ENCODE results near the gene ERCC5.

Gene ERCC5

DNA sequence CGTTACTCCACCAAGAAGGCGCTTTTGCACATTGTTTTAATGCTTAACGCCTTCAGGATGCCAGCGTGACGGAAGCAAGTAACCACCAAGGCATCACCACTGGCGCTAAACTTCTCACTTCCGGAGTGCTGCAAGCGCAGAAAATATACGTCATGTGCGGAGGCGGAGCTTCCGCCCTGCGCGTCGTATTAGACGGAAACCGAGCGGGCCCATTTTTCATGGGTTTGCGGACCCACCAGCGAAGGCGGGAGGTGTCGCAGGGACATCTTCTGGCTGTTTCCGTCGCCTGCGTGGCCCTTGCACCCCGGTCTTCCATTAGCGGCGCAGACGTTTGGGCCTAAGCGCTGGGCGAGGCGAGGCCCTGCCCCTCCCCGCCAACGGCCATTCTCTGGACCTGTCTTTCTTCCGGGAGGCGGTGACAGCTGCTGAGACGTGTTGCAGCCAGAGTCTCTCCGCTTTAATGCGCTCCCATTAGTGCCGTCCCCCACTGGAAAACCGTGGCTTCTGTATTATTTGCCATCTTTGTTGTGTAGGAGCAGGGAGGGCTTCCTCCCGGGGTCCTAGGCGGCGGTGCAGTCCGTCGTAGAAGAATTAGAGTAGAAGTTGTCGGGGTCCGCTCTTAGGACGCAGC is at the start of gene ERCC5:
Gene ERCC5 (plus strand): TSS at position 403 of the 631 bp plus-strand sequence. CDS start 235 bp downstream, outside the sequence.
- DNase-seq (ENCODE audit: low read depth in 2 of 2): peak; percentile 90 to 92

DNA sequence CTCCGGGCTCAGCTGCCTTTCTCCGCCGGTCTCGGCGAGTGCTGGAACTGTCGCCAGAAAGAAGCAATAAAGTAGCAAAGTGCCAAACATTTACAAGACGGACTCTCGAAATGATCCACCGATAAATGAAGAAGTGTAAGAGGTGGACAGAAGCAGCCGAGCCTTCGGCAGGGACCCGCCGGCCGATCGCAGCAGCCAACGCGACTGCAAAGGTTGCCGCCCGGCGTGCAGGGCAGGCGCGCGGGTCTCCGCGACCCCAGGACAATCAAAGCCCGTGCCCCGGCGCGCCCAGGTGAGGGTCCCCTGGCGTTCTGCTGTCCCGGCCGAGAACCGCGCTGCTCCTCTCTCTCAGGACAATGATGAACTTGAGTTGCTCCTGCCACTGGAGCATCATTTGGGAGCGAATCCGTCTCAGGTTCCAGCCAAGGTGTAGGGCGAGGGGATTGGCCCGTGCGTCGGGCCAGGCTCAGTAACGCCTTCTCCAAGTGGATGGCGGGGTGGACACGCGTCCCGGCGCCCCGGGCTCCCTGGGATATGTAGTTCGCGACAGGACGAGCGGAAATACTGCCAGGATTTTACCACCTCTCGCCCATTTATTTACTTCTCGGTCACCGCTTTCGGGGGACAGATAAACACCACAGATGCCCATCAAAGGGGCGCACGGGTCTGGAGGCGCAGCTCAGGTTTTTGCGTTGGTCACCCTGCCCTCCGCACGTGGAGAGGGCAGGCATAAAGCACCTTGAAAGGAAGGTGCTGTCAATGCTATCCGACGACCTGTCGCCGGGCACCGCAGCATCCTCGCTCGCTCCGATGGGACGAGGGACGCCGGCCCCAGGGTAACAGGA is 47.0 kb upstream of the ERCC5 start, which contains the start of the genes BIVM and POGLUT2:
Gene BIVM (plus strand): TSS at position 539 of the 845 bp plus-strand sequence. CDS start 8,149 bp downstream, outside the sequence.
Gene POGLUT2 (minus strand): TSS at position 396 of the 845 bp plus-strand sequence. CDS start 306 bp downstream, at position 90.
- peak; percentile 80 to 81 for DNase-seq (ENCODE audit: low read depth in 2 of 2)

GRCh38 chr13:102799426-102800144 is 46.2 kb upstream of the ERCC5 start:
- no peak for DNase-seq (ENCODE audit: low read depth in 2 of 2)

DNA sequence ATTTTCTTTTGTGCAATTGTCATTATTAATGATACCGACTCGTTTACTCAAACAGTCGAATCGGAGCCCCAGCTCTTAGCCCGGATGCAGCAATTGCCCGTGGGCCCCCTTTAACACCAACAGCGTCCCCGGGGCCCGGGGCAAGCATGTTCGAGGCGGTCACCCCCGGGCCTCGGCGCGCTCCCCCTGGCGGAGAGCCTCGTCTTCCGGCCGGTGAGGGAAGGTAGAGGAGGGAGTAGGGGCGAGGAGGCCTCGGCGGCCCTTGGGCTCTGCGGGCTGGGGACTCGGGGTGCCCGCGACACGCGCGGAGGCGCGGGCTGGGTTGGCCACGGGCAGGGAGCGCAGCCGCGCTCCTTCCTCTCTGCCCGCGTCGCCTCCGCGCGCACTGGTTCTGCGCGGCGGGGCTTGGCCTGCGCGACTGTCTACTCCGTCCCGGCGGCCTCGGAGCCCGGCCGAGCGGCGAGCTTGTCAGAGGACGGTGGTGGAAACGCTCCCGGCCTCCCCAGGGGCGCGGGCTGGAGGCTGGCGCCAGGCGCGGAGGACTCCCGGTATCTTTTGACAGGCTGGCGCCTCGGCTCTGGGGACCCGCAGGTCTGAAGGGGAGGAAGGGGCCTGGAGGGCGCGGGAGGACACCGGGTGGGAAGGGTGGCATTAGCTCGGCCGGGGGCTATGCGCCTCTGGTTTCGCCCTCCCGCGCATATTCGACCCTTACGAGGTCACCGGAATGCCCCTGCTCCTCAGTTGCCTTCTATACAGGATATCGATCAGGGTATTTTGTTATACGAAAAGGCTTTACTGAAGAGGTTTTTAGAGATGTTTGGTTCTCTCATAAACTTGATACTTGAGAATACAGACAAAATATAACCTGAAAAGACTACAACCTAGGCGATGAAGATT is 45.4 kb upstream of the ERCC5 start:
- DNase-seq (ENCODE audit: low read depth in 2 of 2): peak; percentile 76 to 77

- DNase-seq (ENCODE audit: low read depth in 2 of 2): no peak
Measured at GRCh38 chr13:102805680-102806079, 40.2 kb upstream of the ERCC5 start.

DNA sequence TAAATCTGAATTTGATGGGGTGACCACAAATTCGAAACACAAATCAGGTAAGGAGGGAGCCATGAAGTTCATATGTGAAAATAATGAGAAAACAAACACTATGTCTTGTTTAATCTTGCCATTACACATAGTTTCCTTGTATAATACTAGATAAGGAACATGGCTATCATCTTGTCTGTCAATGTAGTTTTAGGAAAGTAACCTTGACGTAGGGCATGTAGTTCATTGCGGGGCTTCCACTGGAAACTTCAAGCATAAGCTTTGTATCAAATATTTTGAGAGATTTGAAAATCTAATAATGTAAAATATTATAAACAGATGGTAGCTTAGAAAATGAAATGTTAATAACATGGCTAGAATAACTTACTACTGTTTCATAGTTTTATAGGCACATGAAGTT is 38.1 kb upstream of the ERCC5 start:
- no peak for DNase-seq (ENCODE audit: low read depth in 2 of 2)

DNA sequence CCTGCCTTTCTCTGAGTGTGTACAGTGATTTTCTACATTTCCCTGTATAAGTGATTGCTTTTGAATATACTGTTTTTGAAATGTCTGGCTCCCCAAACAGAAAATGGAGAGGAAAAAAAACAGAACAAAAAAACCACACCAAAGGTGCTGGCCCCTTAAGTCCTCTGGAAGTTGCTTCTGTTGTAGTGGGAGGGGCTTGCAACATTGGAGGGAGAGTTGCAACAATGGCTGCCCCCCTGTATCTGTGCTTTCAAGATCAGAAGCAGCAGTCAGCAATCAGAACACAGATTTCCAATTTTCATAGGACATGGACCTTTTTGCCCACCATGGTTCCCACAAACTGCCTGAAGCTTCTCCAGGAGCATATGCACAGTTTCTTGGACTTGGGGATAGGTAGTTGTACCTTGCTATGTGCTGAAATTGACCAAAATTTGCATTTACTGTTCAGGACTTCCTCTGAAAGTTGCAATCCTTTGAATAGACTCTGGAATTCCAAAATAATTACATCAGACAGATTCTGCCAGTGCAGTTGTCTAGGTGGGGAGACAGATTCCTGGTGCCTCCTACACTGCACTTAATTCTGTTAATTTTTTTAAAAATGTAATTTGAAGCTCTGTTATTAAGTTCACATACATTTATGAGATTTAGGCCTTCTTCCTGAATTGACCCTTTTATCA is 33.1 kb upstream of the ERCC5 start:
- no peak for DNase-seq (ENCODE audit: low read depth in 2 of 2)

- no peak for DNase-seq (ENCODE audit: low read depth in 2 of 2)
Measured at GRCh38 chr13:102814025-102814607, 31.7 kb upstream of the ERCC5 start.

- no peak for DNase-seq (ENCODE audit: low read depth in 2 of 2)
Measured at GRCh38 chr13:102814793-102815192, 31.0 kb upstream of the ERCC5 start.

DNA sequence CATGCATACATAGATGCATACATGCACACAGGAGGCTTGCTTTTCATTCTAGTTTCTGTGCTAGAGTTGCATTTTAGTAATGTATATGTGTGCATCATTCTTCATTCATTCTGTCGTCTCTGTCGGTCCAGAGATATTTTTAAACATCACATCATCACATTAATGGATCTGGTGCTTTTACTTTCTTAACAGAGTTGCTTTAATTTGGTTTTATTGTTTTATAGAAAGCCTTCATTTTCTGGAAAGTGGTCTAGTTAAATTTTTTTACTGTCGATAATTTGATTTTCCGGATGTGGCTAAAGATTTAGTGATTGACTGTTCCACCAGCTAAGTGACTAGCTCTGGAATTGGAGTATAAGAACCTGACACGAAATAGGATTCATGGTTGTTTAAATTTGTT is 30.0 kb upstream of the ERCC5 start:
- no peak for DNase-seq (ENCODE audit: low read depth in 2 of 2)

GRCh38 chr13:102816708-102817107 is 29.1 kb upstream of the ERCC5 start:
- no peak for DNase-seq (ENCODE audit: low read depth in 2 of 2)

DNA sequence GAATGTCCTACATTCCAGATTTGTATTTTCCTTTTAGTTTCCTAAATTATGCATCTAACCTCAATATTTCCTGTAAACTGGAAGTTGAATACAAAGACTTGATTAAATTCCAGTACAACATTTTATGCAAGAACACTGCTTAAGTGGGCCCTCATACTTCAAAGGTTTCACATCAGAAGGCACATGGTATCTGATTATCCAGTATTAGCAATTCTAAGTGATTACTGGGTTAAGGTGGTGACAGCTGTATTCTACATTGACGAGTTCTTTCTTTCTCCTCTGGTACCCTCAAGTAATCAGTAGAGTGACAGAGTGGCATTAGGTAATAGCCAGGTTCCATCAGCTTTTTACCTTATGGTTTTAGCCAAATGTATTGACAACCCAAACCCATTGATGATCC is 28.6 kb upstream of the ERCC5 start:
- DNase-seq (ENCODE audit: low read depth in 2 of 2): no peak

DNA sequence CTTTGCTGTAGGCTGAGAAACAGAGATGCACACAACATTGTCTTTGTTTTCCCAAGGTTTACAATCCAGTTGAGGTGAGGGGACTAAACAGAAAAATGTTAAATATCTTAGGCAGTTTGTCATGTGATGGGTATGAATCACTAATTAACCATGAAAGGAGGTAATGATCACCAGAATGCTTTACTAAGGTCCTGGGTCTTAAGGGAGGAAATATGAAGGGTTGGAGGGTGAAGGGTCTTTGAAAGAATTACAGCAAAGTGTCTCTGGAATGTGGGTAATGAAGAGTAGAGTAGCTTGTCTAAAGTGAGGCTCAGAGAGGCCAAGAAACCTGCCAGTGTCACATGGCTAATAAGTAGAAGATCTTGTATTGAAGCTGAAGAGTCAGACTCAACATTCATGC is 27.9 kb upstream of the ERCC5 start:
- DNase-seq (ENCODE audit: low read depth in 2 of 2): no peak

DNA sequence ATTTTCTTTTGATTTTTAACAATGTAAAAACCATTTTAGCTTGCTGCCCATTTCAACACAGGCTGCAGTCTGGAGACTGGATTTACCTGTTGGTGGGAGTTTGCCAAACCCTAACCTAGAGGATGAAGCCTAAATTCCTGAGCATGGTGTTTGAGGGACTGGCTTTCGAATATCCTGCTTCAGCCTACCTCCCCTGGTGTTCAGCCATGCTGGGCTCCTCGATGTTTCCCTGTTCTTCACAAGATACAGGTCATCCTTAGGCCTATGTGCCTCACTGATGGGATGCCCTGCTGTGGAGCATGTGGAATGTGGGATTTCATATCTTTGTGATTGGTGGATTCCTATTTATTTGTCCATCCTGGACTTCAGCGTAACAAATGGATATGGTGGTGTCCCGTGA is 20.4 kb upstream of the ERCC5 start:
- no peak for DNase-seq (ENCODE audit: low read depth in 2 of 2)

DNA sequence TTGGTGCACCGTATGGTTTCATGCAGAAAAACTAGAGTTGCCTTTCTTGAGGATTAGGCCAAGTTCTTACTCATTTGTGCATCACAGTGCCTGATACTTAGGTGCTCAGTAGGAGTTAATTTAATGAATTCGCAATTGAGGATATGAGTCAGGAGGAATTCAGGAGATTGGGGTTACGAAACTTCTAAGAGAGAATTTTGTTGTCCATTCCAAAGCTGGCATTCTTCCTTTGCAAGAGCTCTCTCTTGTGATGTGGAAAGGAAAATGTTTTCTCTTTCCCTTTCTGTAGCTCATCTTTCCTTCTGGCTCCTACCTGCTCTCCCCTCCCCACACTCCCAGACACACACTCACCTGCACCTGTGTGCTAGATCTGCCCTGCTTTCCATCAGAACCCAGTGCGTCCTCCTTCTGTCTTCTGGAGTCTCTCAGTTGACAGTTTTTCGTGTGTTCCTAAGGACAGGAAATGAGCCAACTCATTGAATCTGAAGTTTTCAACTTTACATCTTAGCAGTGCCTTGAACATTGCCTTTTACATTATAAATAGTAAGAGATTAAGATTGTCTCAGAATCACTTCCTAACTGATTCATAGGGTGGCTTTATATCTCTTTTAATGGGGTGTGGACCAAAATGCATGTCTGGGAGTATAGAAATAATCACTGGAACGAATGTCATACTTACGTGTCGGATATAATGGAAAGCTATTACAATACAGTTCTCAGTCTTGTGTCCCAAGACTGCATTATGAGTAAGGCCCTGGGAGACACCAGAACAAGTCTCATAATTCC is 19.7 kb upstream of the ERCC5 start:
- DNase-seq (ENCODE audit: low read depth in 2 of 2): no peak

DNA sequence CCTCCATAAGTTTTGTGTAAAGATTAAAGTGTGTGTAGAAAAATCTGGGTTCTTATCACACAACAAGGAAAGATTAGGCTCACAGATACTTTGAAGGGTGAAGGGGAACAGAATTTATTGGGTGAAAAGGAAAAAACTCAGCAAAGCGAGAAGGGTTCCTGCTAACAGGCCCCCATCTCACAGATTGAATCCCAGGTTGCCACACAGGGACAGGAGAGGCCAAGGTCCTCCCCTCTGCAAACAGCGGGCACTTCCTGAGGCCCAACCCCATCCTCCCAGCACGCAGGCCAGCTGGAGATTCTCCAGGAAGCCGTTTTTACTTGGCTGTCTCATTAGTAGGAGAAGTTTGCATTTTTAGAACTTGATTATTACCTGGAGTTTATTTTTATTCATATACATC is 15.2 kb upstream of the ERCC5 start:
- DNase-seq (ENCODE audit: low read depth in 2 of 2): no peak

GRCh38 chr13:102836471-102836870 is 9.4 kb upstream of the ERCC5 start:
- no peak for DNase-seq (ENCODE audit: low read depth in 2 of 2)

- DNase-seq (ENCODE audit: low read depth in 2 of 2): no peak
Measured at GRCh38 chr13:102838273-102838672, 7.6 kb upstream of the ERCC5 start.

DNA sequence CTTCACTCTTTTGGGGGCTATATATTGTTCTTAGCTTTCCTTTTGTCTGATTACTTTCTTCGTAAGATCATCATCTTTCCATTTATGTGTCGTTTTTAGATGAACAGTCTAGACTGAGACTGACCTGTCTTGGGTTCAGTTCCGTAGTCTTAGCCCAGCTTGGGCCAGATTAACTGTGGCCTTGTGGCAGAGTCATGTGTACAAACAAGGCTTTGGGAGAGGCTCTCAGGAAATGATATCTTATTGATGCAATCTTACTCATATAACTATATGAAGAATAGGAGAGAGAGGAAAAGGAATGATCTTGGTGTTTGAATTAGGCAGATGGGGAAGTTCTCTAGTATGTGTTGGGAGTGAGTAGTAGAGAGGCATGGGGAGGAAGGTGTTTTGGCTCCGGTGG is 6.8 kb upstream of the ERCC5 start:
- DNase-seq (ENCODE audit: low read depth in 2 of 2): no peak

DNA sequence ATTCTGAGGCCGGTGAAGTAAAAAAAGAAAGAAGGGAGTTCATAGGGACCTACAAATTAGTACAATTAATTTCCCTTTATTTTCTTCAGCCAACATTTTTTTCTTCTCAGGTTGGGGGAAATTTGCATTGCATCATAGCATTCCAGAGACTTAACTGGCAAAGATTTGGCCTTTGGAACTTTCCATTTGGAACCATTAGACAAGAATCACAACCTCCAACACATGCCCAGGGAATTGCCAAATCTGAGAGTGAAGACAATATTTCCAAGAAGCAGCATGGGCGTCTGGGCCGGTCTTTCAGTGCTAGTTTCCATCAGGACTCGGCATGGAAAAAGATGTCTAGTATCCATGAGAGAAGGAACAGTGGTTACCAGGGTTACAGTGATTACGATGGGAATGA is 6.4 kb upstream of the ERCC5 start:
- no peak for DNase-seq (ENCODE audit: low read depth in 2 of 2)

Data from stimulated activated CD8-positive, alpha-beta memory T cell treated with anti-CD3 and anti-CD28 coated beads, Interleukin-15, amount 100 ng/mL, for 48 hours (primary cell).